ENCODE results near the gene KLHL11. TPM values are rescaled to one million over a fixed set of nuclear protein-coding genes. Genes with fewer than 3 reads are reported as not detected.
"Not testable (repeated sequence)": the region's sequence is repeated elsewhere in the genome, so short reads cannot be mapped to it uniquely, and the experiment has no call there.

The KLHL11 gene
- total RNA-seq, 4 donors from 2014 or later, result 7.4 to 10.5 (median 7.7) TPM

DNA sequence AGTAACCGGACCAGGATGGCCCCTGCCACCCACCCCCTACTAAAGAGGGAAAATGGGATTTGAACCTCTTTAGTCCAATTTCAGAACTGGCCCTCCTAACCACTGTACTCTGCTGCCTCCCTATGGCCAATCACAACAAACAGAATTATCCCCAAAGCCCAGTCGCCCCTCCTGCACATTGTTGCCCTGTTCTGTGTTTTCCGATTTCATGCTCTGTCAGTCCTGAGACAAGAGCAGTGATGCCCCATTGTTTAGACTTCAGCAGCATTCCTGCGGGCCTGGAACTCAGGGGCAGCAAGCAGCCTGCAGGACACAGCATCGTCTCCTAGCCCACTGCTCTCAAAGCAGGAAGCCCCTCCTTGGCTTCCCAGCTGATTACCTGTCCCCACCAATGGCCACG is 20.5 kb upstream of the KLHL11 start:
- TF ChIP-seq, protein P1, sequence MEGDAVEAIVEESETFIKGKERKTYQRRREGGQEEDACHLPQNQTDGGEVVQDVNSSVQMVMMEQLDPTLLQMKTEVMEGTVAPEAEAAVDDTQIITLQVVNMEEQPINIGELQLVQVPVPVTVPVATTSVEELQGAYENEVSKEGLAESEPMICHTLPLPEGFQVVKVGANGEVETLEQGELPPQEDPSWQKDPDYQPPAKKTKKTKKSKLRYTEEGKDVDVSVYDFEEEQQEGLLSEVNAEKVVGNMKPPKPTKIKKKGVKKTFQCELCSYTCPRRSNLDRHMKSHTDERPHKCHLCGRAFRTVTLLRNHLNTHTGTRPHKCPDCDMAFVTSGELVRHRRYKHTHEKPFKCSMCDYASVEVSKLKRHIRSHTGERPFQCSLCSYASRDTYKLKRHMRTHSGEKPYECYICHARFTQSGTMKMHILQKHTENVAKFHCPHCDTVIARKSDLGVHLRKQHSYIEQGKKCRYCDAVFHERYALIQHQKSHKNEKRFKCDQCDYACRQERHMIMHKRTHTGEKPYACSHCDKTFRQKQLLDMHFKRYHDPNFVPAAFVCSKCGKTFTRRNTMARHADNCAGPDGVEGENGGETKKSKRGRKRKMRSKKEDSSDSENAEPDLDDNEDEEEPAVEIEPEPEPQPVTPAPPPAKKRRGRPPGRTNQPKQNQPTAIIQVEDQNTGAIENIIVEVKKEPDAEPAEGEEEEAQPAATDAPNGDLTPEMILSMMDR (IDR thresholded peaks at IDR 0.05), result peak in 1 of 6 experiments; percentile 28
- no peak for TF ChIP-seq POLR2A (IDR thresholded peaks at IDR 0.05)
- Histone ChIP-seq H3K27ac (no peak overlapping the region), H3K27me3 (no peaks in the 10 kb centered on the region), H3K9me3 (no peaks in the 10 kb centered on the region), H3K36me3 (peaks cover 0 to 98% (median 0%) of the 10 kb centered on the region in 3 donors), H3K4me3 (no peak overlapping the region), H3K4me1 (no peaks in the 10 kb centered on the region)
- DNase-seq, result no peak

DNA sequence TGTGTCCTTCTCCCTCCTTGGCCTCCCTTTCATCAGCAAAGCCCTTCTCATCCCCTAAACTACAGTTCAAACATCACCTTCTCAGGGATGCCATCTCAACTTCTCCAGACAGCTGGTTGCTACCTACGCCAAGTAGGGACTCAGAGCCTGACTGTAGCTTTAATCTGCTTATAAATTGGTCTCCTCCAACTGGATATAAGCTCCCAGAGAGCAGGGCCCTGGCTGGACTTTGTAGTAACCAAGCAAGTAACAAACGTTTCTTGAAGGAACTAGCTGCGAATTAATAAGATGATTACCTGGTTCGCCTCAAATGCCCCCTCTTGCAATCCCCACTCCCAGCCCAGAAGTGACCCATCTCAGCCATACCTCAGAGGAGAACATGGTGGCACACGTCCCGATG is 17.5 kb upstream of the KLHL11 start:
- no peaks in the 10 kb centered on the region for H3K4me1 ChIP-seq
- no peak overlapping the region for H3K4me3 ChIP-seq
- peaks cover 0 to 96% (median 0%) of the 10 kb centered on the region in 3 donors for H3K36me3 ChIP-seq
- H3K27ac ChIP-seq, result no peak overlapping the region
- no peaks in the 10 kb centered on the region for H3K27me3 ChIP-seq
- DNase-seq, result no peak
- H3K9me3 ChIP-seq, result no peaks in the 10 kb centered on the region
- no peak for TF ChIP-seq POLR2A (IDR thresholded peaks at IDR 0.05)
- TF ChIP-seq, protein P1 (IDR thresholded peaks at IDR 0.05), result no peak

DNA sequence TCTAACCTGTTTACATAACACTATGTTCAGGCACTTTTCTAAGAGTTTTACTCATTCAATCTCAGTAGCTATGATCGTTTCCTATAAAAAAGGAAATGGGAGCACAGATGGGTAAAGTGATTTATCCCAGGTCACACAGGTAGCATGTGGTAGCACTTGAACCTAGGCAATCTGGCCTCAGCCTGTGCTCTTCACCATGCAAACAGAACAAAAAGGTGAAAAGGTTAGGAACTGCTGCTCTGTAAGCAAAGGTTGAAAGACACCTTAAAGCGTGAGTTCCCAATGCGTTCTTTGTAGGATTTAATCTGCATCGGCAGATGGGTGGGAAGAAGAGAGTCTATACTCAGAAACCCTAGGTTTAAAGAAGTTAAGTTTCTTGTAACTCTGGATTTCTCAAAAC is 14.9 kb upstream of the KLHL11 start:
- DNase-seq, result no peak
- Histone ChIP-seq H3K4me1 (no peaks in the 10 kb centered on the region), H3K27ac (no peak overlapping the region), H3K27me3 (no peaks in the 10 kb centered on the region), H3K36me3 (peaks cover 0 to 84% (median 0%) of the 10 kb centered on the region in 3 donors), H3K9me3 (no peaks in the 10 kb centered on the region), H3K4me3 (no peak overlapping the region)
- TF ChIP-seq, protein P1 (IDR thresholded peaks at IDR 0.05), result no peak
- no peak for TF ChIP-seq POLR2A (IDR thresholded peaks at IDR 0.05)

DNA sequence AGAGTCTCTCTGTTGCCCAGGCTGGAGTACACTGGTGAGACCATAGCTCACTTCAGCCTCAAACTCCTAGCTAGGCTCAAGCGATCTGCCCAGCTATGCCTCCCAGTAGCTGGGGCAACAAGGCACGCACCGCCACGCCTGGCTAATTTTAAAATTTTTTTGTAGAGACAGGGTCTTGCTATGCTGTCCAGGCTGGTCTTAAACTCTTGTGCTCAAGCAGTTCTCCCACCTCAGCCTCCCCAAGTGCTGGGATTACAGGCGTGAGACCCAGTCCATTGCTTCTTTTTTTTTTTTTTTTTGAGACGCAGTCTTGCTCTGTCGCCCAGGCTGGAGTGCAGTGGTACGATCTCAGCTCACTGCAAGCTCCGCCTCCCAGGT is 9.1 kb upstream of the KLHL11 start:
- H3K27ac ChIP-seq, DNase-seq, H3K27me3 ChIP-seq, H3K9me3 ChIP-seq, H3K4me1 ChIP-seq, H3K4me3 ChIP-seq: not testable (repeated sequence)
- peaks cover 0 to 85% (median 0%) of the 10 kb centered on the region in 3 donors for H3K36me3 ChIP-seq

DNA sequence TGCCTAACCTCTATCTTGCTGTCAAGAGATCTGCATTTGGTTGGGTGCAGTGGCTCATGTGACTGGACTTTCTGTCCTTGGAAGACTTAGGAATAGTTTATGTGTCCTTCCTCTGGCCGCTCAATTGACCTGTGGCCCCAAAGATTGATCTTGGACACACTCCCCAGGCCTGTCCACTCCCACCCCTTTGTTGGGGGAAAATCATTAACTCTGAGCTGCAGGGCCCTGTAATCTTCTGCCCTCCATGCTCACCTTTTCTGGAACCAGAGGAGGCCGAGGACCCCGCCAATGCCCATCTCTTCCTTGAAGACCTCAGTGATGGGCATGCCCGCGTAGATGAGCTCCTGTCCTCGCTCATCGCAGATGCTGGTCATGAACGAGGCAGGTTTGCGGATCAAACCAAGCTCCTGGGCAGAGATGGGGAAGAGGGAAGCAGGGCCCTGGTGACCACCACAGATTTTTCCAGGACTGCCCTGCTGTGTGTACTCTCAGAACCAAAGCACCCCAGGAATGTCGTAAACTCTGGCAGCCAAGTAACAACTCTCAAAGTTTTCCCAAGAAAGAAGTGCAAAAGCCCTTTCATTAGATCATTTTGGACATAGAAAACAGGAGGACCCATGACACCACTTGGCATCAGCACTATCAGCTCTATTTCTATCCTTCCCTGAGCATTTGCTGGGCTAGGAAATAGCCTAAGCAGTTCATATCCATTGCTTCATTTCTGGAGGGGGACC is 8.5 kb upstream of the KLHL11 start:
- Histone ChIP-seq H3K4me3 (no peak overlapping the region), H3K27ac (no peak overlapping the region)

DNA sequence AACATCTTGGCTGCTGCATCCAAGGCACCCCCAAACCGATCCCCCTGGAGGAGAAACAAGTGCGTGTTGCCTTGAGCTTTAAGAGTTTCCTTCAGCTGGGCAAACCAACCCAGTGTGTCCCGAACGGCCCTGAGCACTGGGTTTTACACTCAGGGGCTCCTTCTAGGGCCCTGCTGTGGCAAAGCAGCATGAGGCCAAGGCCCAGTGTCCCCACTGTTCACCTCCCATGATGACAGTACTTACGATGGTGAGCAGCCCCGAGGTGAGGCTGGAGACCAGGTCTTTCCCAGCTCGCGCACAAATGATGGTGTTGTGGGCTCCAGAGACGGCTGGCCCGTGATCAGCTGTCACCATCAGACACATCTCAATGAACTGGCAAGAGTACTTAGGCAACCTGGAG is 6.6 kb upstream of the KLHL11 start:
- no peak overlapping the region for H3K27ac ChIP-seq
- H3K36me3 ChIP-seq, result peaks cover 0 to 78% (median 0%) of the 10 kb centered on the region in 3 donors
- TF ChIP-seq, protein P1 (IDR thresholded peaks at IDR 0.05), result no peak
- TF ChIP-seq POLR2A (IDR thresholded peaks at IDR 0.05), result no peak
- no peaks in the 10 kb centered on the region for H3K9me3 ChIP-seq
- H3K4me3 ChIP-seq, result no peak overlapping the region
- no peaks in the 10 kb centered on the region for H3K27me3 ChIP-seq
- no peaks in the 10 kb centered on the region for H3K4me1 ChIP-seq
- DNase-seq, result no peak

More for the DNA sequence above, 8.5 kb upstream of the KLHL11 start:
- H3K36me3 ChIP-seq, result peaks cover 0 to 85% (median 0%) of the 10 kb centered on the region in 3 donors
- TF ChIP-seq POLR2A (IDR thresholded peaks at IDR 0.05), result no peak
- TF ChIP-seq, protein P1 (IDR thresholded peaks at IDR 0.05), result no peak
- no peaks in the 10 kb centered on the region for H3K27me3 ChIP-seq
- DNase-seq, result no peak
- no peaks in the 10 kb centered on the region for H3K4me1 ChIP-seq
- no peaks in the 10 kb centered on the region for H3K9me3 ChIP-seq
